Prostate gland (tissue), 2 donors: ENCODE results near the gene PODN. TPM values are rescaled to one million over a fixed set of nuclear protein-coding genes. Genes with fewer than 3 reads are reported as not detected.

Source experiments
- DNase-seq: peaks from one replicate; pipeline ENCODE4 v3.0.0-alpha.2; 2019; ENCODE audit warnings: low spot score
- H3K27ac ChIP-seq, 2 donors: fragments of 200-600 bp; sonication (generic); 2 replicates each; pipeline ENCODE4 v1.5.1; 2017 to 2019
- H3K27me3 ChIP-seq: fragments of 200-600 bp; sonication (generic); replicated peaks from 2 replicates; pipeline ENCODE4 v1.5.1; 2019; ENCODE audit not compliant: insufficient read depth
- H3K36me3 ChIP-seq, 2 donors: fragments of 200-600 bp; sonication (generic); 1 replicate in 1 of 2; 2 replicates in 1 of 2; pipeline versions ENCODE4 v1.5.1 to v1.8.1; 2017 to 2019
- H3K4me1 ChIP-seq: fragments of 200-600 bp; sonication (generic); replicated peaks from 2 replicates; pipeline ENCODE4 v1.5.1; 2019
- H3K4me3 ChIP-seq, 2 donors: fragments of 200-600 bp; sonication (generic); 2 replicates each; pipeline ENCODE4 v1.5.1; 2017 to 2019
- H3K9me3 ChIP-seq: fragments of 200-600 bp; sonication (generic); 2 replicates; pipeline ENCODE4 v1.5.1; 2017
- CTCF ChIP-seq, 4 experiments: fragments of 200-600 bp in 2 of 4; fragments of 450-650 bp in 2 of 4; sonication (generic) in 2 of 4; IDR thresholded peaks; 1 replicate in 3 of 4; 2 replicates in 1 of 4; pipeline ENCODE4 v1.5.1; 2016 to 2019; ENCODE audit warnings: antibody characterized with exemption in 4 of 4, mild to moderate bottlenecking in 2 of 4, moderate library complexity in 2 of 4
- POLR2A ChIP-seq: fragments of 450-650 bp; IDR thresholded peaks from one replicate; pipeline ENCODE4 v1.6.1; 2016; ENCODE audit warnings: antibody characterized with exemption, mild to moderate bottlenecking
- POLR2AphosphoS5 ChIP-seq: sonication (generic); formaldehyde crosslinking; IDR thresholded peaks from one replicate; pipeline ENCODE4 v1.6.1; 2017; ENCODE audit warnings: antibody characterized with exemption
- WGBS: methylation state at CpG from one replicate; pipeline ENCODE4 v1.1.5; 2018; 5-methylcytosine and 5-hydroxymethylcytosine counted together
- intact Hi-C: fragments of 100-400 bp; cut with DNase I; formaldehyde crosslinking; loops from one replicate; pipeline ENCODE4 v1.14.2; 2022
- total RNA-seq, 2 donors: library from RNA; depleted of rRNA; stranded (reverse); fragments of >200 nt; gene quantifications; one replicate each; pipeline ENCODE4 v1.1.0, GENCODE V29; 2016

PODN gene
- total RNA-seq, 2 donors from 2014 or later = 11.6 to 92.7 TPM

GRCh38 chr1:53108646-53109580 lies 46.9 kb downstream of the PODN start:
- intact Hi-C loops = no loop called here
- peaks cover 9% of the 10 kb centered on the region for H3K4me1 ChIP-seq
- H3K4me3 ChIP-seq = no peak overlapping the region
- no peak for DNase-seq
- no peak for TF ChIP-seq POLR2AphosphoS5
- no peak for TF ChIP-seq CTCF (IDR thresholded peaks at IDR 0.05)
- TF ChIP-seq POLR2A = no peak
- H3K27ac ChIP-seq = no peak overlapping the region
- H3K27me3 ChIP-seq = no peaks in the 10 kb centered on the region
- no peaks in the 10 kb centered on the region for H3K36me3 ChIP-seq
- no peaks in the 10 kb centered on the region for H3K9me3 ChIP-seq
- 37% methylated on average over 14 of the region's 14 CpGs for WGBS

- Histone ChIP-seq H3K9me3 (no peaks in the 10 kb centered on the region), H3K27me3 (no peaks in the 10 kb centered on the region), H3K27ac (no peak overlapping the region), H3K4me1 (peaks cover 9% of the 10 kb centered on the region), H3K36me3 (no peaks in the 10 kb centered on the region), H3K4me3 (no peak overlapping the region)
- no peak for DNase-seq
- TF ChIP-seq CTCF (IDR thresholded peaks at IDR 0.05) = no peak
- no peak for TF ChIP-seq POLR2AphosphoS5
- TF ChIP-seq POLR2A = no peak
- intact Hi-C loops = no loop called here
- 62% methylated on average over 18 of the region's 18 CpGs for WGBS
Observed at GRCh38 chr1:53110370-53111072, 48.5 kb downstream of the PODN start.

GRCh38 chr1:53111073-53111556 lies 49.1 kb downstream of the PODN start:
- H3K9me3 ChIP-seq = no peaks in the 10 kb centered on the region
- H3K27ac ChIP-seq = no peak overlapping the region
- H3K4me1 ChIP-seq = peaks cover 9% of the 10 kb centered on the region
- intact Hi-C loops = no loop called here
- TF ChIP-seq CTCF (IDR thresholded peaks at IDR 0.05) = no peak
- TF ChIP-seq POLR2A = no peak
- no peak for TF ChIP-seq POLR2AphosphoS5
- no peak for DNase-seq
- no peaks in the 10 kb centered on the region for H3K27me3 ChIP-seq
- no peaks in the 10 kb centered on the region for H3K36me3 ChIP-seq
- WGBS = 81% methylated on average over 10 of the region's 10 CpGs
- H3K4me3 ChIP-seq = no peak overlapping the region

- peaks cover 9% of the 10 kb centered on the region for H3K4me1 ChIP-seq
- no peaks in the 10 kb centered on the region for H3K36me3 ChIP-seq
- intact Hi-C loops = no loop called here
- H3K27me3 ChIP-seq = no peaks in the 10 kb centered on the region
- no peak overlapping the region for H3K4me3 ChIP-seq
- H3K27ac ChIP-seq = no peak overlapping the region
- 50% methylated on average over 5 of the region's 5 CpGs for WGBS
- no peaks in the 10 kb centered on the region for H3K9me3 ChIP-seq
- DNase-seq = no peak
- TF ChIP-seq CTCF (IDR thresholded peaks at IDR 0.05) = no peak
- no peak for TF ChIP-seq POLR2AphosphoS5
- TF ChIP-seq POLR2A = no peak
Observed at GRCh38 chr1:53111693-53112092, 49.7 kb downstream of the PODN start.
